Coronary artery (tissue), 2 donors: ENCODE results near the gene CAMSAP2.
A peak's percentile ranks its signal among the peaks of the same experiment; 100 is the strongest.
"Not testable (repeated sequence)": the region's sequence is repeated elsewhere in the genome, so short reads cannot be mapped to it uniquely, and the experiment has no call there.

Experiments
- DNase-seq: peaks from one replicate; pipeline ENCODE4 v3.0.0-alpha.2; 2017; ENCODE audit warnings: low spot score
- H3K27ac ChIP-seq, 2 donors: fragments of 200-600 bp; sonication (generic); one replicate each; pipeline ENCODE4 v1.5.1; 2016 to 2019
- H3K4me3 ChIP-seq: fragments of 200-600 bp; sonication (generic); 2 replicates; pipeline ENCODE4 v1.5.1; 2016; ENCODE audit warnings: mild to moderate bottlenecking, moderate library complexity
- TF ChIP-seq, protein P1 (sequence below): fragments of 200-600 bp; sonication (generic); IDR thresholded peaks from one replicate; pipeline ENCODE4 v1.5.1; 2019; ENCODE audit warnings: antibody characterized with exemption

The CAMSAP2 gene

DNA sequence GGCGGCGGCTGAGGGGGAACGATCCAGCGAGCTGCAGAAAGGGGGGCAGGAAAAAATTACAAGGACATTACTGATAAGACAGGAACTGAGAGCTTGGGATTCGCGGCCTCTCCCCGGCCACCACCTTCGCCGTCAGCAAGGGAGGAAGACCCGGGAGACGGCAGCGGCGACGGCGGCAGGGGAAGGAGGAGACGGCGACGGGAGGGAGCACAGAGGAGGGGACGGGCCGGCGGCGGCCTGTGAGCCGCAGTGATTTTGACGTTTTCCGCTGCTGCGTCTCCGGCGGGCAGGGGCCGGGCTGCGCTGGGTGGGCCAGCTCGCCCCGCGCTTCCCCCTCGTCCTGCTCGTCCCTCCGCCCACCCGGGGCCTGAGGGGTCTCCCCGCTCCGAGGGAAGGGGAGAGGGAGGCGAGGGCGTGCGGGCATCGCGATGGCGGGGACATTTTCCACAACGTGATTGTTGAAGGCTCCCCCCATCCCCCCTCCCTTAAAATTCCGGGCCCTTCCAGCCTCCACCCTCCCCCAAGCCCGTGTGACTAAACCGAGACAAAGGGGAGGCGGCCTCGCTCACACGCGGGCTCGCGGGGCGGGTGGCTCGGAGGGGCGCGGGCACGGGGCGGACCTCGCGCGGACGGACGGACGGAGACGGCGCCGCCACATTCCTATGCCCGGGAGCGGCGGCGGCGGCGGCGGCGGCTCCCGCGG lies 407 bp downstream of the CAMSAP2 start:
- Histone ChIP-seq H3K4me3 (peak overlapping the region; percentile 99), H3K27ac (peak overlapping the region; percentile 97 to 100)
- peak; percentile 92 for DNase-seq
- TF ChIP-seq, protein P1, sequence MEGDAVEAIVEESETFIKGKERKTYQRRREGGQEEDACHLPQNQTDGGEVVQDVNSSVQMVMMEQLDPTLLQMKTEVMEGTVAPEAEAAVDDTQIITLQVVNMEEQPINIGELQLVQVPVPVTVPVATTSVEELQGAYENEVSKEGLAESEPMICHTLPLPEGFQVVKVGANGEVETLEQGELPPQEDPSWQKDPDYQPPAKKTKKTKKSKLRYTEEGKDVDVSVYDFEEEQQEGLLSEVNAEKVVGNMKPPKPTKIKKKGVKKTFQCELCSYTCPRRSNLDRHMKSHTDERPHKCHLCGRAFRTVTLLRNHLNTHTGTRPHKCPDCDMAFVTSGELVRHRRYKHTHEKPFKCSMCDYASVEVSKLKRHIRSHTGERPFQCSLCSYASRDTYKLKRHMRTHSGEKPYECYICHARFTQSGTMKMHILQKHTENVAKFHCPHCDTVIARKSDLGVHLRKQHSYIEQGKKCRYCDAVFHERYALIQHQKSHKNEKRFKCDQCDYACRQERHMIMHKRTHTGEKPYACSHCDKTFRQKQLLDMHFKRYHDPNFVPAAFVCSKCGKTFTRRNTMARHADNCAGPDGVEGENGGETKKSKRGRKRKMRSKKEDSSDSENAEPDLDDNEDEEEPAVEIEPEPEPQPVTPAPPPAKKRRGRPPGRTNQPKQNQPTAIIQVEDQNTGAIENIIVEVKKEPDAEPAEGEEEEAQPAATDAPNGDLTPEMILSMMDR, result no peak

DNA sequence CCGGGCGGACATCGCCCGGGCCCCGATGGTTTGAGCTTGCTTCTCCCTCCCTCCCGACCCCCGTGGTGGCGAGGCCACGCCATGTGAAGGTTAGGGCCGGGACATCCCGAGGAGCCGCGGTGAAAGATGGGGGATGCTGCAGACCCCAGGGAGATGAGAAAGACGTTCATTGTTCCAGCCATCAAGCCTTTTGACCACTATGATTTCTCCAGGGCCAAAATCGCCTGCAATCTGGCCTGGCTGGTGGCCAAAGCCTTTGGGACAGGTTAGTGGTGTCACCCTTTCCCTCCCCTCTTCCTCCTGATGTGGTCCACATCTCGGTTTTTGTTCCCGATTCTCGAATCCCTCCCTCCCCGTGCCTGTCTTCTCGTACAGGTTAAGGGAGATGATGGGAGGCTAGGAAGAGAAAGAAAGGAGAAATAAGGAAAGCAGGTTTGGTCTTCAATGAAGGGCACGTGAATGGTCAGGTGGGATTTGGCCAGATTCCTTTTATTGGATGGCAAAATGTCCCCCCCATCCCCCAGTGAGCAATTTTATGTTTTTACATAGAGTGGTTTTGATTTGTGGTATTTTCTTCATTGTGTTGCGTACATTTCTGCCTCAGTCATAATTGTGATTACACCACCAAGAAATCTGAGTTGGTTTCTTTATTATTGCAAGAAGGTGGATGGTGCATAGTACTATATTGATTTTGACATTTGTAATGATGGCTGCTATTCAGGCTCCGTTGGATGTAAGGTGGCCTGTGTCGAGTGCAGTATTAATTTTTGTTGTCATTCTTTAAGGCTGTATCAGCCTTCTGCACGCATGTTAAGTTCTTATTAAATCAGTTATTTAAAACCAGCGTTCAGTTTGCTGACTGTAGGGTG lies 1.2 kb downstream of the CAMSAP2 start:
- TF ChIP-seq, protein P1, result no peak
- H3K4me3 ChIP-seq, result peak overlapping the region; percentile 99
- DNase-seq, result peak; percentile 73
- peak overlapping the region; percentile 97 to 100 for H3K27ac ChIP-seq

DNA sequence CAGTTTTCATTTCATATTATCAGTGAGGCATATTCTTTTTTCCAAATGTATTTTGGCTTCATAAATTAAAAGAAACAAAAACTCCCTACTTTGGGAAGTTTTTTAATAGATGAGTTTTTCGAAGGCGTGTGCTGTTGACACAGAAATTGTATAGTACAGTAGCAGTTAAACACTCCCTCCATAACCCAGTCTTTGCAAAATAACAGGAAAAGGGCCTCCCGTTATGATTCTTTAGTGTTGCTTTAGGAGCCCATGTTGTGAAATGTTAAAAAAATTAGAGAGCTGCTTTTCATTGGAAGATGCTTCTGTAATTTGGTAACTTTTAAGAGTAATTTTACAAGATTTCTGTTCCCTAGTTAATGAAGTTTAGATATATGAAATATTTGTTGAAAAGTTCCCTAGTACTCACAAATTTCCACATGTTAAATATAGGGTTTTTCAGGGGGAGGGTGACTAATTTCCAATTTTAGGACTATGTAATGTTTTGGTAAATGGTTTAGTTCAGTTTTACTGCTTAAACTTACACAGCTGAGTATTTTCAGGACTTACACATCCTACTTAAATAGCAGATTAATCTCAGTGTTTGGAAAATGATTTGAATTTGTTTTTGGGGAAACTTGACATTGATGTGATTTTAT lies 2.0 kb downstream of the CAMSAP2 start:
- DNase-seq, result no peak
- TF ChIP-seq, protein P1, result no peak
- peak overlapping the region in 1 of 2 donors; percentile 2 for H3K27ac ChIP-seq
- peak overlapping the region; percentile 99 for H3K4me3 ChIP-seq

DNA sequence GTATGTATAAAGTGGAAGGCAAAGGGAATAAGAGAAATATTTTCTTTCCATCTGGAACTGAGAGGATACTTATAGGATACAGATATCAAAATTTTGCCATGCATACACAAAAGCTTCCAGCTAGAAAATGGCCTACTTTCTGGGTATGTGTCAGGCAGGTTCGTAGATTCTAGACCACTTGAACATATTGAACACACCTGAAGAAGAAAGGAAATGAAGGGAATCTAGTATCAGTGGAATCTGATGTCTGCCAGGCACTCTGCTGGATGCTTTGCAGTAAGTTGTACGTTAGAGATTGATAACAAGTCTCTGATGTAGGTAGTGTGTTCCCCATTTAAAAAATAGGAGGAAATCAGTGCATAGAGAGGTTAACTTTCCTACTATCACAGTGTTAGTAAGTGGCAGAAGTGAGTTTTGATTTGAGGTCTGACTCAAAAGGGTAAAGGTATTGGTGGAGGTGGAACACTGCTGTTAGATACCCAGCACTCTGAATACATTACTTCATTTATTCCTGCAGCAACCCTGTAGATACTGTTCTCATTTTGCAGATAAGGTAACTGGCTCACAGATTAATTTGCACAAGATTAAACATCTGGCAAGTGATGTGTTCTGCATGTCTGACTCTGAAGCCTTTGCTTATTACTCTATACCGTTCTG lies 3.0 kb downstream of the CAMSAP2 start:
- H3K27ac ChIP-seq, result peak overlapping the region in 1 of 2 donors; percentile 2
- TF ChIP-seq, protein P1, result no peak
- H3K4me3 ChIP-seq, result peak overlapping the region; percentile 99
- no peak for DNase-seq

DNA sequence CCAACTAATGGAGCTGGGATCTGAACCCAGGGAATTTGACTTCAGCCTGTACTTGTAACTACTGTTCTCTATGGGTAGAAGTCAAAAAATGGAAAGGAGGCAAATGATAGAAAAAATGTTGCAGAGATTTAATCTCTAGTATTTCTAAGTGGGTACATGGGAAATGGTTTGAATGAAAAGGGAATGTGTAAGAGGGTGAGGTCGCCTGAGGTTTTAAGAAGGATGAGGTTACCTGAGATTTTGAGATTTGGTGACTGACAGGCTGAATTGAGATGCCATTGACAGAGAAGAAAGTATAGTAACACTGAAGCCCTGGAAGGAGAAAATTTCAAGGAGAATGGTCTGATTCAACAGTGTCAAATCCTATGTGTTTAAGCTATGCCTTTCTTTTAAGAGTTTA lies 5.5 kb downstream of the CAMSAP2 start:
- DNase-seq, result no peak
- TF ChIP-seq, protein P1, result no peak
- Histone ChIP-seq H3K27ac (no peak overlapping the region), H3K4me3 (no peak overlapping the region)

DNA sequence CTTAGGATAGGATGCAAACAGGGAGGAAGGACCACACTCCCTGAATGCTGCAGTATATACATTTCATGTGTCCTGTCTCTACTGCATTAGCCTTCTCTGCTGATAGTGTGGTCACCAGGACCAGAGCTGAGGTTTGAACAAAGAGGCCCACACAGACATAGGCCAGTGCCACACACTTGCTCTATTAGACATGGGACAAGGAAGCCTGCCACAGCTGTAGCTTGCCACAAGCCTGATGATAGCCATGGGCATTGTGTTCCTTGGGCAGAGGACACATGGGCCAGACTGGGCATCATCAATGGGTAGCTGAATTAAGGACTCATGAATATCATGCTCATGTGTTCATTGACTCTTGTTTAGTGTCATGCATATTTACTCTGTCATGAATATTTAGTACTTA lies 10.4 kb downstream of the CAMSAP2 start:
- TF ChIP-seq, protein P1, result no peak
- no peak for DNase-seq
- no peak overlapping the region for H3K27ac ChIP-seq

DNA sequence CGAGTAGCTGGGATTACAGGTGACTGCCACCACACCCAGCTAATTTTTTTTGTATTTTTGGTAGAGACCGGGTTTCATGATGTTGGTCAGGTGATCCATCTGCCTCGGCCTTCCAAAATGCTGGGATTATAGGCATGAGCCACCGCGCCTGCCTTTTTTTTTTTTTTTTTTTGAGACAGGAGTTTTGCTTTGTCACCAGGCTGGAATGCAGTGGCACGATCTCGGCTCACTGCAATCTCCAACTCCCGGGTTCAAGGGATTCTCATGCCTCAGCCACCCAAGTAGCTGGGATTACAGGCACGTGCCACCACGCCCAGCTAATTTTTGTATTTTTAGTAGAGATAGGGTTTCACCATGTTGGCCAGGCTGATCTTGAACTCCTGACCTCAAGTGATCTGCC lies 12.1 kb downstream of the CAMSAP2 start:
- H3K27ac ChIP-seq, H3K4me3 ChIP-seq, DNase-seq: not testable (repeated sequence)

More for the DNA sequence above, 10.4 kb downstream of the CAMSAP2 start:
- no peak overlapping the region for H3K4me3 ChIP-seq
